Tibial nerve (tissue), 4 donors: ENCODE measurements around the gene PJVK. TPM values are rescaled to one million over a fixed set of nuclear protein-coding genes. Genes with fewer than 3 reads are reported as not detected.

ENCODE experiments used
- DNase-seq, 2 donors: peaks; one replicate each; pipeline ENCODE4 v3.0.0-alpha.2; 2019; ENCODE audit warnings: low spot score in 2 of 2
- H3K27ac ChIP-seq, 4 donors: fragments of 200-600 bp; sonication (generic) in 3 of 4; one replicate each; pipeline ENCODE4 v1.5.1; 2017 to 2019; ENCODE audit warnings: mild to moderate bottlenecking in 1 of 4
- H3K27me3 ChIP-seq, 2 donors: fragments of 200-600 bp; sonication (generic) in 1 of 2; one replicate each; pipeline versions ENCODE4 v1.5.1 to v1.6.0; 2017 to 2019
- H3K36me3 ChIP-seq, 3 donors: fragments of 200-600 bp; sonication (generic); one replicate each; pipeline ENCODE4 v1.5.1; 2018 to 2019
- H3K4me1 ChIP-seq, 4 donors: fragments of 200-600 bp; sonication (generic) in 3 of 4; one replicate each; pipeline ENCODE4 v1.5.1; 2017 to 2019
- H3K4me3 ChIP-seq, 4 donors: fragments of 200-600 bp; sonication (generic) in 3 of 4; one replicate each; pipeline ENCODE4 v1.5.1; 2017 to 2019; ENCODE audit warnings: mild to moderate bottlenecking in 1 of 4, moderate library complexity in 1 of 4
- H3K9me3 ChIP-seq, 4 donors: fragments of 200-600 bp; sonication (generic) in 3 of 4; one replicate each; pipeline ENCODE4 v1.5.1; 2017 to 2019
- EP300 ChIP-seq, 2 donors: sonication (generic); formaldehyde crosslinking; IDR thresholded peaks; one replicate each; pipeline ENCODE4 v1.6.1; 2017; ENCODE audit warnings: antibody characterized with exemption in 2 of 2, mild to moderate bottlenecking in 1 of 2
- POLR2A ChIP-seq, 2 donors: fragments of 450-650 bp; IDR thresholded peaks; one replicate each; pipeline ENCODE4 v1.6.1; 2017; ENCODE audit warnings: antibody characterized with exemption in 2 of 2, mild to moderate bottlenecking in 2 of 2, moderate library complexity in 2 of 2
- WGBS, 2 donors: methylation state at CpG; one replicate each; pipeline ENCODE4 v1.1.5; 2018; 5-methylcytosine and 5-hydroxymethylcytosine counted together
- total RNA-seq, 4 donors: library from RNA; depleted of rRNA; stranded (reverse); fragments of >200 nt; gene quantifications; one replicate each; pipeline ENCODE4 v1.1.0, GENCODE V29; 2016
- TF ChIP-seq, protein P1 (sequence below), 5 experiments: fragments of 200-600 bp in 3 of 5; fragments of 450-650 bp in 2 of 5; sonication (generic) in 3 of 5; IDR thresholded peaks; one replicate each; pipeline ENCODE4 v1.5.1; 2016 to 2019; ENCODE audit warnings: antibody characterized with exemption in 5 of 5, mild to moderate bottlenecking in 3 of 5, moderate library complexity in 2 of 5

The PJVK gene
- total RNA-seq, 4 donors from 2014 or later, result 5.1 to 9.6 (median 6.8) TPM

DNA sequence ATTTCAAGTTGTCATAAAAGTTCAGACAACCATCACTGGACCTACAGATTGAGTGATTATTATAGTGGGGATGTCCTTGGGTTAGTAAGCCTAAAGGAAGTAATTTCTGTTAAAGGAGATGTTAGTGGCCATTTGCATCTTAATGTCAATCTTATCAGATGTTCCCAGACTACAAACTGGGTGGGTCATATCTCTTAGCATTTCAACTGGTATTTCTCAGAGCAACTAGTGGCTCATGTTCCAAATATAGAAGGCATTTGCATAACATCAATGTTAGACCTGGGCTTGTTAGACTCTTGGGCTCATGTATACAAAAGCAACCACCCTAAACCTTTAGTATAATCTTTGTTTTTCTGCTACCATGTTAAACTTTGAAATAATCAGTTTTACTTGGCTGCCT lies 47.0 kb downstream of the PJVK start:
- TF ChIP-seq, protein P1, sequence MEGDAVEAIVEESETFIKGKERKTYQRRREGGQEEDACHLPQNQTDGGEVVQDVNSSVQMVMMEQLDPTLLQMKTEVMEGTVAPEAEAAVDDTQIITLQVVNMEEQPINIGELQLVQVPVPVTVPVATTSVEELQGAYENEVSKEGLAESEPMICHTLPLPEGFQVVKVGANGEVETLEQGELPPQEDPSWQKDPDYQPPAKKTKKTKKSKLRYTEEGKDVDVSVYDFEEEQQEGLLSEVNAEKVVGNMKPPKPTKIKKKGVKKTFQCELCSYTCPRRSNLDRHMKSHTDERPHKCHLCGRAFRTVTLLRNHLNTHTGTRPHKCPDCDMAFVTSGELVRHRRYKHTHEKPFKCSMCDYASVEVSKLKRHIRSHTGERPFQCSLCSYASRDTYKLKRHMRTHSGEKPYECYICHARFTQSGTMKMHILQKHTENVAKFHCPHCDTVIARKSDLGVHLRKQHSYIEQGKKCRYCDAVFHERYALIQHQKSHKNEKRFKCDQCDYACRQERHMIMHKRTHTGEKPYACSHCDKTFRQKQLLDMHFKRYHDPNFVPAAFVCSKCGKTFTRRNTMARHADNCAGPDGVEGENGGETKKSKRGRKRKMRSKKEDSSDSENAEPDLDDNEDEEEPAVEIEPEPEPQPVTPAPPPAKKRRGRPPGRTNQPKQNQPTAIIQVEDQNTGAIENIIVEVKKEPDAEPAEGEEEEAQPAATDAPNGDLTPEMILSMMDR (IDR thresholded peaks at IDR 0.05), result no peak
- no peak for TF ChIP-seq POLR2A (IDR thresholded peaks at IDR 0.05)
- no peak for TF ChIP-seq EP300 (IDR thresholded peaks at IDR 0.05)
- Histone ChIP-seq H3K27ac (no peak overlapping the region), H3K27me3 (no peaks in the 10 kb centered on the region), H3K9me3 (no peaks in the 10 kb centered on the region), H3K4me1 (no peaks in the 10 kb centered on the region), H3K4me3 (no peak overlapping the region), H3K36me3 (peaks cover 0 to 88% (median 0%) of the 10 kb centered on the region in 3 donors)
- DNase-seq, result no peak

DNA sequence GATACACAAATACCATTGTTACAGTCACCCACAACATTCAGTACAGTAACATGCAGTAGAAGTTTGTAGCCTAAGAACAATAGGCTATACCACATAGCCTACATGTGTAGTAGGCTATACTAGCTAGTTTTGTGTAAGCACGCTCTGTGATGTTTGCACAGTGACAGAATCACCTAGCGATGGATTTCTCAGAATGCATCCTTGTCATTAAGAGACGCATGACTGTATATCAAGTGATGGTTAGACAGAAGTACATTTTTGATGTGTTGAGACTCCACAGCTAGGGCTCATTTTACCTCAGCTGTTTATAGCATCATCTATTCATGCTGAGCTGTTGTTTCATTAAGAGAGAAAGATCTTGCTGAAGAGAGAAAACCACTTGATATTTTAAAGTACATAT lies 48.5 kb downstream of the PJVK start:
- TF ChIP-seq POLR2A (IDR thresholded peaks at IDR 0.05) (no peak), EP300 (IDR thresholded peaks at IDR 0.05) (no peak)
- TF ChIP-seq, protein P1 (IDR thresholded peaks at IDR 0.05), result no peak
- no peaks in the 10 kb centered on the region for H3K9me3 ChIP-seq
- WGBS, 2 donors, result 96 to 97% methylated on average over 3 of the region's 3 CpGs
- no peaks in the 10 kb centered on the region for H3K27me3 ChIP-seq
- peaks cover 0 to 90% (median 1%) of the 10 kb centered on the region in 3 donors for H3K36me3 ChIP-seq
- H3K27ac ChIP-seq, result no peak overlapping the region
- no peaks in the 10 kb centered on the region for H3K4me1 ChIP-seq
- H3K4me3 ChIP-seq, result no peak overlapping the region
- no peak for DNase-seq

DNA sequence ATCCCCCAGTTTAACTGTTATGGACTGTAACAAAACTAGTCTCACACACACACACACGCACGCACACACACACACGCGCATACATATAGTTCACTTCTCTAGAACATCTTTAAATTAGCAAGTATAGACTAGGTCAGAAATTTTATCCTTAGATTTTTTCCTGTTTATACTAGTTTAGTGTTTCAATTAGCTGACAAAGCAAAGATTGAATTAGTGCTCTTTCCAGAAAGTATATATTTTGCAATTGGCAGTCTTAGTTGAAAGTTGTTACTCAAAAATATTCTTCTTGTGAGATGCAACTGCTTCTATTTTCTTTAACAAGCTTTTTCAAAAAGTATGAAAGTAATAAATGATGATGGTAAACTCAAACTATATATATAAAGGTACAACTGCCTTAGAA lies 51.6 kb downstream of the PJVK start:
- 55 to 95% methylated on average over 4 of the region's 4 CpGs for WGBS, 2 donors
- no peaks in the 10 kb centered on the region for H3K27me3 ChIP-seq
- H3K9me3 ChIP-seq, result no peaks in the 10 kb centered on the region
- peaks cover 0 to 72% (median 4%) of the 10 kb centered on the region in 3 donors for H3K36me3 ChIP-seq
- no peak overlapping the region for H3K4me3 ChIP-seq
- no peaks in the 10 kb centered on the region for H3K4me1 ChIP-seq
- no peak for DNase-seq
- TF ChIP-seq, protein P1 (IDR thresholded peaks at IDR 0.05), result no peak
- TF ChIP-seq EP300 (IDR thresholded peaks at IDR 0.05) (no peak), POLR2A (IDR thresholded peaks at IDR 0.05) (no peak)
- H3K27ac ChIP-seq, result no peak overlapping the region

DNA sequence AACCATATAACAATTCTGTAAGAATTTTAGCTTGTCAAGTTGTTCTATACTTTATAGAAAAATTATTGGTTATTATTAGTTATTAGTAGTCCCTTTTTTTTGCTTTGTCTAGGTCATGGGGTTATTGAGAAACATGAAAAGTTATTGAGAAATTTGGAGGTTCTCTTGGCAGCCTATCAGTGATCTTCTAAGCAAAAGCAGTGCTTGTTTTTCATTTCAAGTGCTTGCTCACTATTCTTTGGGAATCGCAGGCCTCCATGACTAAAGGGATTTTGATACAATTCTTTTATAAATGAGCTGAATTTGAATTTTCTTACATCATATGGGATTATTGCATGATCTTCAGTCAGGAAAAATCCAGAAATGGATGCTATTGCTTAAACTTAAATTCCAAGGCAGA lies 54.9 kb downstream of the PJVK start:
- no peaks in the 10 kb centered on the region for H3K4me1 ChIP-seq
- 65 to 78% methylated on average over 1 of the region's 1 CpG for WGBS, 2 donors
- DNase-seq, result no peak
- H3K36me3 ChIP-seq, result peaks cover 0 to 62% (median 4%) of the 10 kb centered on the region in 3 donors
- no peaks in the 10 kb centered on the region for H3K9me3 ChIP-seq
- no peaks in the 10 kb centered on the region for H3K27me3 ChIP-seq
- TF ChIP-seq, protein P1 (IDR thresholded peaks at IDR 0.05), result no peak
- TF ChIP-seq POLR2A (IDR thresholded peaks at IDR 0.05), result no peak
- TF ChIP-seq EP300 (IDR thresholded peaks at IDR 0.05), result no peak
- no peak overlapping the region for H3K4me3 ChIP-seq
- H3K27ac ChIP-seq, result no peak overlapping the region

DNA sequence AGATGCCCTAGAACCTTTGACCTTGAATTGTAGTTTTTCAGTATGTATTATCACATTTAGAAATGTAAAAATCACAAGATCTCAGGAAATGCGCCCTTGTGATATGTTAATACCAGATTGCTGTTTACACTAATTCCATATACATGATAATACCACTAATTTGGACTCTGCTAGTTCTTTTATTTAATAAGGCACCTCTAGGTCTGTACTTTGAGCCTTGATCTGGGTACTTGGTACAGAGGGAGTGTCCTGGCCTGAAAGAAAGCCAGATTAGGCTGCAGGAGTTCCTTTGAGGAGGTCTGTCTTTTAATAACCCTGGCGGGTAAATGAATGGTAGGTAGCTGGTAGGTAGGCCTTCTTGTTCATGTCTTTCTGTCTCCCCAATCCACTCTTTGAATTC lies 55.3 kb downstream of the PJVK start:
- no peaks in the 10 kb centered on the region for H3K27me3 ChIP-seq
- H3K4me3 ChIP-seq, result no peak overlapping the region
- TF ChIP-seq POLR2A (IDR thresholded peaks at IDR 0.05), result no peak
- H3K9me3 ChIP-seq, result no peaks in the 10 kb centered on the region
- peak overlapping the region in 1 of 4 donors; percentile 20 for H3K27ac ChIP-seq
- H3K4me1 ChIP-seq, result no peaks in the 10 kb centered on the region
- peaks cover 0 to 60% (median 4%) of the 10 kb centered on the region in 3 donors for H3K36me3 ChIP-seq
- WGBS, 2 donors, result 95 to 98% methylated on average over 2 of the region's 2 CpGs
- no peak for DNase-seq

DNA sequence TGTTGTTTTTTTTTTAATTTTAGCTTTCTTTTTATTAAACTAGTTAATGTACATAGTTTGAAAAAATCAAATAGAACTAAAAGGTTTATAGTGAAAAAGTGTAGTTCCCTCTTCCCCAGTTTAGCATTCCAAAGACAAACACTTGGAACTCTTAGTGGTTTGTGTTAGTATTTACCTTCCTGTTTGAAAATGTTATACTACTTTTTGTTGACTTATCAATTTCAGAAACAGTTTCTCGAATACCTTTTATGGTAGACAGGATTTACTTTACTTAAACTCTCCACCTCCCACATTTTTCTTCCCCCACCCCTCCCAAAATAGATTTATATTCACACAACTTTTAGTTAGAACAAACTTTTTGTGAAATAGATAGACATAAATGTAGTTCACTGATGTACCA lies 55.8 kb downstream of the PJVK start:
- peaks cover 0 to 60% (median 4%) of the 10 kb centered on the region in 3 donors for H3K36me3 ChIP-seq
- peak overlapping the region in 1 of 4 donors; percentile 20 for H3K27ac ChIP-seq
- WGBS, 2 donors, result 94 to 97% methylated on average over 1 of the region's 1 CpG

More for the DNA sequence above, 55.8 kb downstream of the PJVK start:
- TF ChIP-seq EP300 (IDR thresholded peaks at IDR 0.05) (no peak), POLR2A (IDR thresholded peaks at IDR 0.05) (no peak)
- TF ChIP-seq, protein P1 (IDR thresholded peaks at IDR 0.05), result no peak
- Histone ChIP-seq H3K4me1 (no peaks in the 10 kb centered on the region), H3K27me3 (no peaks in the 10 kb centered on the region), H3K4me3 (no peak overlapping the region), H3K9me3 (no peaks in the 10 kb centered on the region)
- no peak for DNase-seq
